Epidermal melanocyte (primary cell): ENCODE data around the gene AFF1.
"Not testable (repeated sequence)": the region's sequence is repeated elsewhere in the genome, so short reads cannot be mapped to it uniquely, and the experiment has no call there.

ENCODE experiments used
- DNase-seq: peaks from one replicate; pipeline ENCODE4 v3.0.0; 2011; ENCODE audit warnings: low spot score; ENCODE audit not compliant: insufficient read length

The AFF1 gene

GRCh38 chr4:86975927-86976326 lies 41.1 kb downstream of the AFF1 start:
- no peak for DNase-seq

- DNase-seq, result no peak
Measured at GRCh38 chr4:86976801-86977485, 42.1 kb downstream of the AFF1 start.

- DNase-seq, result no peak
Measured at GRCh38 chr4:86977621-86978184, 42.9 kb downstream of the AFF1 start.

GRCh38 chr4:86978709-86979108 lies 43.9 kb downstream of the AFF1 start:
- no peak for DNase-seq

- DNase-seq, result no peak
Measured at GRCh38 chr4:86980230-86980629, 45.4 kb downstream of the AFF1 start.

- DNase-seq, result no peak
Measured at GRCh38 chr4:86981789-86982188, 47.0 kb downstream of the AFF1 start.

- DNase-seq, result not testable (repeated sequence)
Measured at GRCh38 chr4:86985852-86986251, 51.0 kb downstream of the AFF1 start.

GRCh38 chr4:86989658-86990057 lies 54.8 kb downstream of the AFF1 start:
- not testable (repeated sequence) for DNase-seq

GRCh38 chr4:86990510-86990909 lies 55.7 kb downstream of the AFF1 start:
- DNase-seq, result no peak

GRCh38 chr4:86991994-86992393 lies 57.2 kb downstream of the AFF1 start:
- no peak for DNase-seq

GRCh38 chr4:86993909-86994681 lies 59.3 kb downstream of the AFF1 start:
- no peak for DNase-seq

GRCh38 chr4:86994686-86995085 lies 59.9 kb downstream of the AFF1 start:
- DNase-seq, result no peak

- not testable (repeated sequence) for DNase-seq
Measured at GRCh38 chr4:86996510-86996909, 61.7 kb downstream of the AFF1 start.

GRCh38 chr4:86999136-86999643 lies 64.4 kb downstream of the AFF1 start:
- DNase-seq, result peak; percentile 21

- DNase-seq, result no peak
Measured at GRCh38 chr4:87002682-87003043, 67.9 kb downstream of the AFF1 start.

GRCh38 chr4:87003266-87003665 lies 68.5 kb downstream of the AFF1 start:
- no peak for DNase-seq

GRCh38 chr4:87005369-87005689 lies 70.5 kb downstream of the AFF1 start:
- DNase-seq, result no peak

GRCh38 chr4:87005690-87006425 lies 71.0 kb downstream of the AFF1 start:
- no peak for DNase-seq

GRCh38 chr4:87006426-87006675 lies 71.5 kb downstream of the AFF1 start:
- DNase-seq, result no peak

GRCh38 chr4:87006676-87007527 lies 72.1 kb downstream of the AFF1 start:
- DNase-seq, result peak; percentile 60
